ENCODE data around the gene ZMYND8. TPM values are rescaled to one million over a fixed set of nuclear protein-coding genes. Genes with fewer than 3 reads are reported as not detected.
A peak's percentile ranks its signal among the peaks of the same experiment; 100 is the strongest.

The ZMYND8 gene
- total and polyA plus RNA-seq, 2 of the 8 experiments (the other 6 are each of a cell fraction or from before 2014, with no cell fraction given) = 50.5 to 163 TPM

DNA sequence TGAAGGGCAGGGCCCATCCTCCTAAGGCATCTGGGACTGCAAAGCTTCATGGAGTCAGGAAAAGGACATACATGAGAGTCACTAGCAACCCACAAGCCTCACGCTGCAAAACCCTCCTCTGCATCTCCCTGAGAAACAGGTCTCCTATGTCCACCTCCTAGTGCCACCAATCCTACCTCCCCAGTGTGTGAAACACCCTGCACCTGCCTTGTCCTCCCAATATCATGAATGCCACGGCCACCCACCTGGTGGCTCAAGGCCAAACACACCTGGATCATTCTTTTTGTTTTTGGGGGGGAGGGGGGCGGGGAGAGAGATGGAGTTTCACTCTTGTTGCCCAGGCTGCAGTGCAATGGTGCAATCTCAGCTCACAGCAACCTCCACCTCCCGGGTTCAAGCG is 90.5 kb downstream of the ZMYND8 start:
- H2BK15ac ChIP-seq (ENCODE audit: low read length) = no peak overlapping the region
- H3K14ac ChIP-seq (ENCODE audit: insufficient read length) = no peak overlapping the region
- H3K36me3 ChIP-seq (ENCODE audit: control insufficient read depth in 2 of 4, insufficient read depth in 4 of 4, low read length in 3 of 4) = peaks cover 13 to 71% (median 50%) of the 10 kb centered on the region in 4 experiments; a peak in 7 of 8 replicates
- 87% methylated on average over 4 of the region's 5 CpGs; no CpG with 5 or more reads in 1 of the 2 experiments for WGBS, 2 experiments (ENCODE audit: extremely low coverage in 1 of 2, insufficient coverage in 1 of 2, insufficient read length in 1 of 2, insufficient replicate concordance in 2 of 2, low coverage in 1 of 2, low lambda C conversion rate in 2 of 2, missing lambda C conversion rate in 1 of 2)
- no peak overlapping the region for H3K4me3 ChIP-seq (ENCODE audit: extremely low read depth in 1 of 4, insufficient read depth in 2 of 4, low read depth in 3 of 4, low read length in 4 of 4)
- H2BK120ac ChIP-seq (replicated peaks; ENCODE audit: low read depth, low read length) = no peak overlapping the region
- peaks cover 4 to 12% of the 10 kb centered on the region in 2 experiments for H4K20me1 ChIP-seq (replicated peaks in 1 of 2; ENCODE audit: control insufficient read depth in 1 of 2, insufficient read depth in 2 of 2, low read length in 2 of 2)
- H2BK20ac ChIP-seq (ENCODE audit: low read length) = no peak overlapping the region
- ChIA-PET CTCF (ENCODE audit: partially characterized antibody) (interaction anchor here (3.5 kb wide), 1 partner anchor 7 kb away, joined by 24 read pairs; no protein-coding TSS in a partner anchor), POLR2A (ENCODE audit: partially characterized antibody) (interaction anchor here (1.2 to 1.5 kb wide), 2 partner anchors 9 kb away, joined by 3 read pairs; no protein-coding TSS in a partner anchor)
- H3K79me2 ChIP-seq (ENCODE audit: control insufficient read depth in 1 of 2, insufficient read depth in 2 of 2, low read length in 2 of 2) = peaks cover 8 to 78% of the 10 kb centered on the region in 2 experiments; a peak in 3 of 4 replicates
- H3K27me3 ChIP-seq (replicated peaks in 1 of 4; ENCODE audit: control insufficient read depth in 3 of 4, extremely low read depth in 1 of 4, insufficient read depth in 3 of 4, low read length in 3 of 4) = no peaks in the 10 kb centered on the region
- H3K4me1 ChIP-seq (replicated peaks in 1 of 4; ENCODE audit: control insufficient read depth in 3 of 4, insufficient read depth in 4 of 4, low read length in 3 of 4) = peaks cover 0 to 8% (median 0%) of the 10 kb centered on the region in 4 experiments; a peak in 2 of 7 replicates
- no peak overlapping the region for H3K4ac ChIP-seq (replicated peaks; ENCODE audit: insufficient read length, low read depth, low read length)
- no peaks in the 10 kb centered on the region; the same call in 1 of the 2 replicates for H3K23me2 ChIP-seq (ENCODE audit: low read depth, low read length)
- no peak overlapping the region for H3K4me2 ChIP-seq (ENCODE audit: insufficient read depth in 1 of 2, low read depth in 2 of 2, low read length in 2 of 2)
- H4K8ac ChIP-seq (ENCODE audit: extremely low read depth, insufficient read depth, low read length) = no peak overlapping the region
- H4K91ac ChIP-seq (replicated peaks; ENCODE audit: insufficient read length, low read length) = no peak overlapping the region
- H2AFZ ChIP-seq (ENCODE audit: low read length) = no peak overlapping the region
- H3K79me1 ChIP-seq (ENCODE audit: low read depth, low read length) = peaks cover 6% of the 10 kb centered on the region
- H2BK5ac ChIP-seq (ENCODE audit: low read depth, low read length) = peak overlapping the region; percentile 78
- H3K18ac ChIP-seq (ENCODE audit: extremely low read depth, low read length) = no peak overlapping the region
- H4K5ac ChIP-seq (ENCODE audit: insufficient read length, low read depth, low read length) = no peak overlapping the region
- peak overlapping the region; percentile 6; the same call in 1 of the 2 replicates for H3K27ac ChIP-seq (ENCODE audit: low read depth, low read length)
- DNase-seq (ENCODE audit: low read depth in 1 of 2, low spot score in 2 of 2) = no peak
- no peak overlapping the region for H3K56ac ChIP-seq (replicated peaks; ENCODE audit: insufficient read length, low read depth, low read length)
- no peak for TF ChIP-seq ATF2 (IDR thresholded peaks at IDR 0.05; ENCODE audit: low read length)
- TF ChIP-seq SRF (IDR thresholded peaks at IDR 0.05; ENCODE audit: low read depth, low read length) = no peak
- no peak for TF ChIP-seq SIN3A (conservative IDR thresholded peaks at IDR 0.05 in 1 of 2, IDR thresholded peaks at IDR 0.05 in 1 of 2; ENCODE audit: low read depth in 1 of 2, low read length in 2 of 2)
- TF ChIP-seq POLR2AphosphoS5 (IDR thresholded peaks at IDR 0.05; ENCODE audit: low read depth, low read length) = peak; percentile 56; the same call in 1 of the 2 replicates
- no peak overlapping the region for H2BK12ac ChIP-seq (ENCODE audit: low read depth, low read length)
- no peak for FAIRE-seq
- no peak overlapping the region for H3K23ac ChIP-seq (ENCODE audit: insufficient read length)
- no peak overlapping the region for H3K9ac ChIP-seq (replicated peaks in 1 of 4; ENCODE audit: extremely low read depth in 1 of 4, low read depth in 3 of 4, low read length in 3 of 4)
- H2AK5ac ChIP-seq (ENCODE audit: low read depth, low read length) = no peak overlapping the region
- H3K9me3 ChIP-seq (ENCODE audit: insufficient read depth in 2 of 2, low read depth in 1 of 2, low read length in 1 of 2) = no peaks in the 10 kb centered on the region

All from H1 (cell line).